Measurements from ENCODE around the gene CHST3.
"Not testable (repeated sequence)": the region's sequence is repeated elsewhere in the genome, so short reads cannot be mapped to it uniquely, and the experiment has no call there.

The CHST3 gene

DNA sequence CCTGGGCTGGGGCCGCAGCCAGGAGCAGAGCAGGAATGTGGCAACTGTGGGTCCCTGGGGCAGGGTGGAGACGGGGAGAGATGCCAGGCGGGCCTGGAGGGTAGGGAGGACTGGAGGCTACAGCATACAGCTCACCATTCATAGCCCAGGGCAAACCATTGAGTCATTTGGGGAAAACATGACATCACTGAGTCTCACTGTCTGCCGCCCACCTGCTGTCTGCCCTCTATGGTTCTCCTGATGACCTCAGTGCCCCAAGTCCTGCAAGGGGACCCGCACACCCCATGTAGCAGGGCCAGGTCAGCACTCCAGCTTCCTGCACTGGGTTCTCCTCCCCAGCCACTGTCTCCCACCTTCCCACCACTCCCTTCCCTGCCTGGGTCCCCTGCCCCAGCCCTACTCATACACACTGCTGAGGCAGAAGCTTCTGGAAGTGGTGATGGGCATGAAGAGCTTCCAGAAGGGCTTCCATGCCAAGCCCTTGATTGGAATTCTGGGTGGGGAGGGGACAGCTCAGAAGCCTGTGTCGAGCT, 10.4 kb downstream of the CHST3 start:
- no peak for DNase-seq

- no peak for DNase-seq
Observed at GRCh38 chr10:71975087-71975870, 11.1 kb downstream of the CHST3 start.

DNA sequence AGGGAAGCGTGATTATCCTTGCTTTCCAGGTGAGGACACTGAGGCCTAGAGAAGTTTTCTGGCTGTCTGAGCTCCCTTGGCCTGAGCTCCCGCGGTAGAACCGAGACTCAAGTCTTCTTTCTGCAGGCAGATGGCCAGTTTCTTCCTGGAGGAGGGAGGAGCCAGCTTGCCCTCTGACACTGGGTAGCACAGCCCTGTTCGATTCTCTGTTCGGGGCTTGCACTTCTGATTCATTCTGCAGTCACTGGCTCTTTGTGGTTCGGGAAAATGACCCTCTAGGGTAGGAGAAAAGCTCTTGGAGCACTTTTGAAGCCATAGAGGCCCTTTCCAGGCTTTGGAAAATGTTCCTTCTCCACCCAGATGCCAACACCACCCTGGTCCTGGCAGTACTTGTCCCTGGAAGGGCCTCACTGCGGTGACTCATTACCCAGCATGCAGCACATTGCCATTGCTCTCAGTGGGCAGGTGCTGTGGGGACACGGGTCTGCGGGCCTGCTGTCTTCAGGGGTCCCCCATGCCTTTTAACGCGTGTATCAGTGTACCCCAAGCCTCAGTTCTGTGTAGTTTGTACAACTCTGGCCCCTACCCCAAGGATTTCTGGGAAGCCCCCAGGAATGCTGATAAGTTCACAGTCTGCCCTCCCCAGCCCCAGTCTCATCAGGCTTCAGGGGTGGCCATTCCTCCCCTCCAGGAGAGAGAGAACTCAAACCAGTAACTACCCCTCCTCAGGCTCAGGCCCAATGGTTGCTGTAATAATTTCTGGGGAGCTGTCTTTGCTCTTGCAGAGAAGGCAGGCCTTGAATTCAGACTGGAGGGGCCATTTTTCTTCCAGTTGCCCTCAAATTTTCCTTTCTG, 11.9 kb downstream of the CHST3 start:
- no peak for DNase-seq

- not testable (repeated sequence) for DNase-seq
Observed at GRCh38 chr10:71977614-71977903, 13.4 kb downstream of the CHST3 start.

DNA sequence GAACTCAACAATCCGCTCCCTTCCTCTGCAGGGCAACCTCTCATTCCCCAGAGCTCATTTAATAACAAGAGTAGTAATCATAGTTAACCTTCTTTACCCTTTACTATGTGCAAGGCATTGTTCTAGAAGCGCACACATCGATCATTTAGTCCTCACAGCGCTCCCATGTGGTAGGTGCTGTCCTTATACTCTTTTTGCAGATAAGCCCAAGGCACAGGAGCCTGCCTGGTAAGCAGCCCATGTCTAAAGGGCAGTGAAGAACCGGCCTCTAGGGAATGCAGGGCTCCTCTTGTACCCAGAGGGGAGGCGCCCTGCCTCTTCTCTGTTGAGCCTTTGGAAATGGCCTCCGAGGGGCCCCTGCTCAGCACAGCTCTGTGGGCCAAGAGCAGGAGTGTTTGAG, 14.3 kb downstream of the CHST3 start:
- DNase-seq = no peak

DNA sequence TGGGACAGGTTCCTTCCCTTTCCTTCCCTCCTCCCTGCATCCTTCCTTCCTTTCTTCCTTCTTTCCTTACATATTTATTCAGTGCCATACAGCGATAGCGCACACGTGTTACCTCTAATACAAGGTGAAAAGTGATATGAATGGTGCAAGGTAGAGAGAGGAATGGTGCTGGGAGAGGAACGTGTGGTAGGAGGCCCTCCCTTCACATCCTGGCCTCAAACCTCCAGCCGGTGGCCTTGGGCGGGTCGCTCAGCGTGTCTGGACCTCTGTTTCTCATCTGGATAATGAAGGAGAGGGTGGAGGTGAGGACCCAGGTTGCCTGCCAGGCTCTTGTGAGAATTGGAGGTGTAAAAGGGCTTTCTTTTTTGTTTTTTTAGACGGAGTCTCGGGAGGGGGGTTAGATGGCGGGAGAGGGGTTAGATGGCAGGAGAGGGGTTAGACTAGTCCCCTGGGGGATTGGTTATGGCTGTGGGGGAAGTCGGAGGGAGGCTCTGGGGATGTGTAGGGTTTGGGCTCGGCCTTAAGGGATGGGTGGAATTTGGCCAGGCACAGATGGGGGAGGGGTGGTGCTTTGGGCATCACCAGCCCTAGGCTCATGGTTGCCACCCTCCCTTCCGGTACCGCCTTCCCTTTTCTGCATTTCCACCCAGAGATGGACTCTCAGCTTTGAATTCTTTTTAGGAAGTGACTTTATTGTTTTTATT, 14.9 kb downstream of the CHST3 start:
- no peak for DNase-seq

GRCh38 chr10:71979692-71980062, 15.5 kb downstream of the CHST3 start:
- no peak for DNase-seq

- DNase-seq = no peak
Observed at GRCh38 chr10:71980181-71981014, 16.2 kb downstream of the CHST3 start.

- DNase-seq = no peak
Observed at GRCh38 chr10:71981015-71981875, 17.1 kb downstream of the CHST3 start.

GRCh38 chr10:71981876-71982230, 17.7 kb downstream of the CHST3 start:
- DNase-seq = no peak

- DNase-seq = no peak
Observed at GRCh38 chr10:71982269-71983178, 18.3 kb downstream of the CHST3 start.

DNA sequence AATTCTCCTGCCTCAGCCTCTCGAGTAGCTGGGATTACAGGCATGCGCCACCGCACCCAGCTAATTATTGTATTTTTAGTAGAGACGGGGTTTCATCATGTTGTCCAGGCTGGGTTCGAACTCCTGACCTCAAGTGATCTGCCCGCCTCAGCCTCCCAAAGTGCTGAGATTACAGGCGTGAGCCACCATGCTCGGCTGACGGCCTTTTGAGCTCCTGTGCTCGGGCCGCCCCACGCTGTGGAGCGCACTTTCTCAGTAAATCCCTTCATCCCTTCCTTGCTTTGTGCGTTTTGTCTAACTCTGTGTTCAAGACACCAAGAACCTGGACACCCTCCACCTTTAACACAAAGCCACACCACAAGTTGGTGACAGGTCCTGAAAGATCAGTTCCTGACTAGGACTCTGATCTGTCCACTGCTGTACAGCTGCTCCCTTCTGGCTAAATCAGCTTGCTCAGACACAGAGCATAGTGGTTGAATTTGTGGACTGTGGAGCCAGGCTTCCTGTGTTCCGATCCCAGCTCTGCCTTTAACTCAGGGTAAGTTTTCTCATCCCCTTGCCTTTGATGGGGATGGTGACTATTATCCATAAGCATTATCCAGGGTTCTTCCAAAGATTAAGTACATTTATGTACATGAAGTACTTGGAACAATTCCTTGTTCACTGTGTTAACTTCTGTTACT, 20.1 kb downstream of the CHST3 start:
- no peak for DNase-seq

GRCh38 chr10:71984809-71985388, 20.7 kb downstream of the CHST3 start:
- no peak for DNase-seq

DNA sequence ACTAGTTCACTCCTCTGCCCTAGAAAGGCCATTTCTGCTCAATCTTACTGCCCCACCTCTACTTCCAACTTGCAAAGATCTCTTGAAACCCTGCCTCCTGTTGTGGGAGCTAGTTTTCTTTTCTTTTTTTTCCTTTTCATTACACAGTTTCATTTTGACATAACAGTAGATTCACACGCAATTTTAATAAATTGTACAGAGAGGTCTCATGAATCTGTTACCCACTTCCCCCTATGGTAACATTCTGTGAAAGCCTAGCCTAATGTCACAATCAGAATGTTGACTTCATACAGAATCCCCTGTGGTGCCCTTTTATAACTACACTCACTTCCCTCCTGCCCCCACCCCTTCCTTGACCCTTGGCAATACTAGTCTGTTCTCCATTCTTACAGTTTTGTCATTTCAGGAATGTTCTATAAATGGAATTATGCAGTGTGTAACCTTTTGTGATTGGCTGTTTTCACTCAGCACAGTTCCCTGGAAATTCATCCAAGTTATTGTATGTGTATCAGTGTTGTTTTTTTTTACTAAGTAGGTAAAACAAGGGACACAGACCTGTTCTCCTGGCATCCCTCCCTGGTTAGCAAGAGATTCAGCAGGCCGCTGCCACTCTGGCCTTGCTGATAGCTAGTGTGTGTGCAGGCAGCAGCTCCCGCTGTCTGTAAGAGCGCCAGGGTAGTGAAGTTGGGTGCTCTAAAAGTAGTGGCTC, 21.5 kb downstream of the CHST3 start:
- DNase-seq = no peak

GRCh38 chr10:71988895-71989294, 24.7 kb downstream of the CHST3 start:
- DNase-seq = not testable (repeated sequence)

DNA sequence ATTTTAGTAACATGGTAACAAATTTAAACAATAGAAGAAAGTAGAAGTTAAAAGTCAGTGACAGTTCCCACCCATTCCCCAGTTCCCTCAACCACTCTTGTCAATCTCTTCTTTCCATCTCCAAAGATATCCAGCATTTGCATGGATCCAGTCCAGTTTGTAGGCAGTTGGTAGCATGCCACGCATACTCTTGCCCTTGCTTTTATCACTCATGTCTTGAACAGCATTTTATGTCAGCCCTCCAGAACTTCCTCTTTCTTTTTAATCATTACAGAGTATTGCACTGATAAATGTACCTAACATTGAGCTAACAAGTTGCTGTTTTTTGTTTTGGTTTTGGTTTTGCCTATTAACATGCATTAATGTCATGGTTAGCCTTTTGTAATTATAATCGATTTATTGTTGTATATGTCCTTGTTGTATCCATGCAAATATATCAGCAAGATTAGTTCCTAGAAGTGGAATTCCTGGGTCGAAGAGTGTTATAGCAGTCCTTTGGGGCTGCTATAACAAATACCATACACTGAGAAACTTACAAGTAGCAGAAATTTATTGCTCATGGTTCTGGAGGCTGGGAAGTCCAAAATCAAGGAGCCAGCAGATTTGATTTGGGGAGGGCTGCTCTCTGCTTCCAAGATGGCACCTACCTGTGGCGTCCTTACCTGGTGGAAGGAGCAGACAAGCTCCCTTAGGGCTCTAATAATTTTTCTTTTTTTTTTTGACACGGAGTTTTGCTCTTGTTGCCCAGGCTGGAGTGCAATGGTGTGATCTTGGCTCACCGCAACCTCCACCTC, 25.7 kb downstream of the CHST3 start:
- no peak for DNase-seq

- no peak for DNase-seq
Observed at GRCh38 chr10:71990706-71991269, 26.6 kb downstream of the CHST3 start.

GRCh38 chr10:71995449-71995848, 31.3 kb downstream of the CHST3 start:
- no peak for DNase-seq
